SK-N-SH (cell line): ENCODE measurements around the gene MYBBP1A. TPM values are rescaled to one million over a fixed set of nuclear protein-coding genes. Genes with fewer than 3 reads are reported as not detected.

Experiments used
- CTCF ChIA-PET: fragments of 300-600, 350-600 bp; formaldehyde crosslinking; extraction: SDS; loops from one replicate; lab custom pipeline; 2021; lab: Yijun Ruan, JAX
- POLR2A ChIA-PET: fragments of 350-600 bp; sonication (Branson Sonifier 250); formaldehyde crosslinking; extraction: SDS; loops from one replicate; lab custom pipeline; 2020; ENCODE audit warnings: antibody characterized with exemption, inconsistent platforms; lab: Yijun Ruan, JAX
- DNase-seq: peaks from one replicate; pipeline ENCODE4 v3.0.0; 2012
- H2AFZ ChIP-seq: fragments of 200-600 bp; sonication (generic); 2 replicates; pipeline ENCODE4 v1.8.1; 2016; ENCODE audit warnings: antibody characterized with exemption, mild to moderate bottlenecking, low read depth
- H3F3A ChIP-seq: fragments of 200-600 bp; sonication (generic); replicated peaks from 2 replicates; pipeline ENCODE3; 2016; ENCODE audit warnings: antibody characterized with exemption, mild to moderate bottlenecking; ENCODE audit not compliant: insufficient read depth
- H3K27ac ChIP-seq, 2 experiments: fragments of 200-500 bp in 1 of 2; fragments of 200-600 bp in 1 of 2; sonication (Bioruptor generic) in 1 of 2; sonication (generic), shearing (Covaris generic) in 1 of 2; 2 replicates each; pipeline versions ENCODE4 v1.5.1 to v1.6.1; 2014 to 2016; ENCODE audit warnings: low read depth in 2 of 2, inconsistent platforms in 1 of 2, low read length in 1 of 2, mild to moderate bottlenecking in 1 of 2, mixed read lengths in 1 of 2
- H3K27me3 ChIP-seq: fragments of 200-600 bp; sonication (generic), shearing (Covaris generic); 2 replicates; pipeline ENCODE4 v1.6.1; 2016; ENCODE audit warnings: mixed run types; ENCODE audit not compliant: insufficient read depth
- H3K36me3 ChIP-seq, 2 experiments: fragments of 200-500 bp in 1 of 2; fragments of 200-600 bp in 1 of 2; sonication (Bioruptor generic) in 1 of 2; sonication (generic) in 1 of 2; replicated peaks in 1 of 2; 2 replicates each; pipeline versions ENCODE3 to v1.5.1; 2014 to 2016; ENCODE audit warnings: low read length in 1 of 2, mild to moderate bottlenecking in 1 of 2; ENCODE audit not compliant: insufficient read depth in 2 of 2, control insufficient read depth in 1 of 2
- H3K4me1 ChIP-seq, 2 experiments: fragments of 200-500 bp in 1 of 2; fragments of 200-600 bp in 1 of 2; sonication (Bioruptor generic) in 1 of 2; sonication (generic), shearing (Covaris generic) in 1 of 2; 2 replicates each; pipeline versions ENCODE4 v1.5.1 to v1.6.1; 2014 to 2016; ENCODE audit warnings: low read depth in 1 of 2, low read length in 1 of 2, mixed run types in 1 of 2; ENCODE audit not compliant: insufficient read depth in 2 of 2, control insufficient read depth in 1 of 2
- H3K4me2 ChIP-seq: fragments of 200-600 bp; sonication (generic), shearing (Covaris generic); 2 replicates; pipeline ENCODE4 v1.6.1; 2017; ENCODE audit warnings: mixed run types
- H3K4me3 ChIP-seq, 2 experiments: fragments of 200-500 bp in 1 of 2; fragments of 200-600 bp in 1 of 2; sonication (Bioruptor generic) in 1 of 2; sonication (generic), shearing (Covaris generic) in 1 of 2; 2 replicates each; pipeline versions ENCODE4 v1.5.1 to v1.8.1; 2014 to 2016; ENCODE audit warnings: low read depth in 2 of 2, inconsistent platforms in 1 of 2, low read length in 1 of 2, mild to moderate bottlenecking in 1 of 2, mixed read lengths in 1 of 2, moderate library complexity in 1 of 2
- H3K79me2 ChIP-seq: fragments of 200-600 bp; sonication (generic); 2 replicates; pipeline ENCODE4 v1.8.1; 2017; ENCODE audit warnings: mild to moderate bottlenecking; ENCODE audit not compliant: insufficient read depth
- H3K9ac ChIP-seq: fragments of 200-600 bp; sonication (generic); 2 replicates; pipeline ENCODE4 v1.6.1; 2017; ENCODE audit warnings: mixed run types
- H3K9me2 ChIP-seq: fragments of 200-600 bp; sonication (generic); 2 replicates; pipeline ENCODE4 v1.6.1; 2017; ENCODE audit warnings: mixed run types
- H3K9me3 ChIP-seq: fragments of 200-600 bp; sonication (generic); 2 replicates; pipeline ENCODE4 v1.6.1; 2017; ENCODE audit warnings: mixed run types, mild to moderate bottlenecking, moderate library complexity
- H4K20me1 ChIP-seq: fragments of 200-600 bp; sonication (generic); 2 replicates; pipeline ENCODE4 v1.6.1; 2017; ENCODE audit warnings: mild to moderate bottlenecking, mixed run types; ENCODE audit not compliant: insufficient read depth
- ELF1 ChIP-seq: IDR thresholded peaks from 2 replicates; pipeline ENCODE4 v1.4.0; 2012
- EP300 ChIP-seq, 2 experiments: IDR thresholded peaks; 2 replicates each; pipeline versions ENCODE4 v1.4.0 to v1.6.1; 2012; ENCODE audit warnings: borderline replicate concordance in 1 of 2, low read depth in 1 of 2, low read length in 1 of 2
- FOSL2 ChIP-seq: IDR thresholded peaks from 2 replicates; pipeline ENCODE4 v1.4.0; 2012; ENCODE audit warnings: low read depth, mild to moderate bottlenecking, moderate library complexity, borderline replicate concordance
- GABPA ChIP-seq: IDR thresholded peaks from 2 replicates; pipeline ENCODE4 v1.4.0; 2012; ENCODE audit warnings: low read depth, mild to moderate bottlenecking
- JUND ChIP-seq: IDR thresholded peaks from 2 replicates; pipeline ENCODE4 v1.4.0; 2012
- MEF2A ChIP-seq: IDR thresholded peaks from 2 replicates; pipeline ENCODE4 v1.4.0; 2012; ENCODE audit warnings: low read depth, borderline replicate concordance
- NFIC ChIP-seq: IDR thresholded peaks from 2 replicates; pipeline ENCODE4 v1.4.0; 2012; ENCODE audit warnings: borderline replicate concordance
- POLR2AphosphoS5 ChIP-seq: IDR thresholded peaks from 2 replicates; pipeline ENCODE4 v1.6.1; 2012; ENCODE audit warnings: low read depth, low read length
- RCOR1 ChIP-seq: fragments of 150-350 bp; IDR thresholded peaks from 2 replicates; pipeline ENCODE4 v1.6.1; 2017; ENCODE audit warnings: antibody characterized with exemption, low read length
- RFX5 ChIP-seq: IDR thresholded peaks from 2 replicates; pipeline ENCODE4 v1.6.1; 2012; ENCODE audit warnings: mild to moderate bottlenecking, improper control_type of control experiment, low read length
- SMC3 ChIP-seq: IDR thresholded peaks from 2 replicates; pipeline ENCODE4 v1.6.1; 2012; ENCODE audit warnings: low read depth, low read length, improper control_type of control experiment
- TAF1 ChIP-seq: IDR thresholded peaks from 2 replicates; pipeline ENCODE4 v1.6.1; 2012; ENCODE audit warnings: low read depth, mild to moderate bottlenecking, low read length, moderate library complexity, borderline replicate concordance
- TEAD4 ChIP-seq: IDR thresholded peaks from 2 replicates; pipeline ENCODE4 v1.4.0; 2012; ENCODE audit warnings: mild to moderate bottlenecking, borderline replicate concordance; ENCODE audit not compliant: insufficient read depth
- WGBS: methylation state at CpG from one replicate; pipeline ENCODE4 v1.1.6; 2017; ENCODE audit warnings: low lambda C conversion rate; 5-methylcytosine and 5-hydroxymethylcytosine counted together
- polyA plus RNA-seq, 3 experiments: library from polyadenylated mRNA; depleted of rRNA; stranded (reverse); fragments of >200 nt; gene quantifications; 2 replicates each; pipeline ENCODE4 v1.2.3, GENCODE V29; 2012
- TF ChIP-seq, protein P1 (sequence below): IDR thresholded peaks from 2 replicates; pipeline ENCODE4 v1.4.0; 2012; ENCODE audit warnings: low read depth
- TF ChIP-seq, protein P2 (sequence below): IDR thresholded peaks from 2 replicates; pipeline ENCODE4 v1.4.0; 2012; ENCODE audit warnings: low read depth, borderline replicate concordance
- TF ChIP-seq, protein P3 (sequence below): fragments of 150-350 bp; IDR thresholded peaks from 2 replicates; pipeline ENCODE4 v1.6.1; 2016; ENCODE audit warnings: mild to moderate bottlenecking, low read depth, low read length
- TF ChIP-seq, protein P4 (sequence below): IDR thresholded peaks from 2 replicates; pipeline ENCODE4 v1.4.0; 2012; ENCODE audit warnings: low read depth, borderline replicate concordance
- TF ChIP-seq, protein P5 (sequence below): fragments of 200-600 bp; sonication (generic); IDR thresholded peaks from 2 replicates; pipeline ENCODE4 v1.6.1; 2017; ENCODE audit warnings: antibody characterized with exemption, mild to moderate bottlenecking, moderate library complexity

MYBBP1A gene
- polyA plus RNA-seq, 1 of the 3 experiments (the other 2 are of a cell fraction) = 93.0 TPM

DNA sequence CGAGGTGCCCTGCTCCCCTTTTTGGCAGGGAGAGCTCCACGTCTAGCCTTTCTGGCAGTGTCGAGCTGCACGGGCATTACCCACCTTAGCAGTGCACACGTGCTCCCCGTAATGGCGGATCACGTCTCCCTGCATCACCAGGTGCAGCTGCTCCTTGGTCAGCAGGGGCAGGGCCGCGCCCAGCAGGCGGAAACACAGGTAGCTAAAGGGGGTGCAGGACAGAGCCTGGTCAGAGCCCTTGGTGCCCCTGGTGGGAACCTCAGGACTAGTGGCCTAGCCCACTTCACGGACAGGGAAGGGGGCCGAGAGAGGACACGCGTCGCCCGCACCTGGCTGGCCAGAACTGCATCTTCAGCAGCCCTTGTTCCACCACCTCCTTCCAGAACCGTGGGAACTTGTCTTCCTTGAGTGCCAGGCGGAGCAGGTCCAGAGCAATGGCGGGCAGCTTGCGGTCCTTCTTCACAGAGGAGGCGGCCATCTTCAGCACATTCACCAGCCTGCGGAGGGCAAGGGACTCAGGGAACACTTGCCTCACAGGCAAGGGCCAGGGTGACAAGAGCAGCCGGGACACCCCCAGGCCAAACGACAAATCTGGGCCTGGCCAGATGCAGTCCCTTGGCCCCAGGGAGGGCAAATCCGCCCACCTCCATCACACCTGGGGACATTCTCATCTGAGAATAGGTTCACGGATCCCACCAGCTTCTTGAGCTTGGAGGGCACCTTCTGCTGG, 3.2 kb downstream of the MYBBP1A start:
- peaks cover 31% of the 10 kb centered on the region for H3K79me2 ChIP-seq
- CTCF ChIA-PET = interaction anchor here (0.6 to 3.5 kb wide), 4 partner anchors 10 to 15 kb away, joined by 3 to 11 read pairs (median 3); no protein-coding TSS in a partner anchor
- 93% methylated on average over 23 of the region's 27 CpGs for WGBS
- H3K27me3 ChIP-seq = no peaks in the 10 kb centered on the region
- H3K9me2 ChIP-seq = no peaks in the 10 kb centered on the region
- H3K36me3 ChIP-seq = peaks cover 18 to 59% of the 10 kb centered on the region in 2 experiments
- POLR2A ChIA-PET = interaction anchor here (2.2 kb wide), 1 partner anchor 14 kb away, joined by 8 read pairs; no protein-coding TSS in a partner anchor
- H3K4me1 ChIP-seq = peaks cover 7 to 18% of the 10 kb centered on the region in 2 experiments; a peak in 1 of 4 replicates
- H4K20me1 ChIP-seq = no peaks in the 10 kb centered on the region
- peaks cover 3% of the 10 kb centered on the region for H3F3A ChIP-seq
- H3K4me2 ChIP-seq = no peak overlapping the region
- no peak overlapping the region for H3K27ac ChIP-seq
- no peak for DNase-seq
- H3K4me3 ChIP-seq = no peak overlapping the region
- no peak overlapping the region for H2AFZ ChIP-seq
- H3K9me3 ChIP-seq = no peaks in the 10 kb centered on the region
- TF ChIP-seq, protein P1, sequence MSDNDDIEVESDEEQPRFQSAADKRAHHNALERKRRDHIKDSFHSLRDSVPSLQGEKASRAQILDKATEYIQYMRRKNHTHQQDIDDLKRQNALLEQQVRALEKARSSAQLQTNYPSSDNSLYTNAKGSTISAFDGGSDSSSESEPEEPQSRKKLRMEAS = no peak
- no peak for TF ChIP-seq GABPA
- TF ChIP-seq RFX5 = no peak
- TF ChIP-seq NFIC = no peak
- TF ChIP-seq RCOR1 = no peak
- no peak for TF ChIP-seq TEAD4
- no peak for TF ChIP-seq POLR2AphosphoS5
- TF ChIP-seq MEF2A = no peak
- no peak for TF ChIP-seq FOSL2
- no peak for TF ChIP-seq JUND
- TF ChIP-seq, protein P2, sequence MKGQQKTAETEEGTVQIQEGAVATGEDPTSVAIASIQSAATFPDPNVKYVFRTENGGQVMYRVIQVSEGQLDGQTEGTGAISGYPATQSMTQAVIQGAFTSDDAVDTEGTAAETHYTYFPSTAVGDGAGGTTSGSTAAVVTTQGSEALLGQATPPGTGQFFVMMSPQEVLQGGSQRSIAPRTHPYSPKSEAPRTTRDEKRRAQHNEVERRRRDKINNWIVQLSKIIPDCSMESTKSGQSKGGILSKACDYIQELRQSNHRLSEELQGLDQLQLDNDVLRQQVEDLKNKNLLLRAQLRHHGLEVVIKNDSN = no peak
- no peak for TF ChIP-seq TAF1
- TF ChIP-seq SMC3 = no peak
- TF ChIP-seq, protein P3, sequence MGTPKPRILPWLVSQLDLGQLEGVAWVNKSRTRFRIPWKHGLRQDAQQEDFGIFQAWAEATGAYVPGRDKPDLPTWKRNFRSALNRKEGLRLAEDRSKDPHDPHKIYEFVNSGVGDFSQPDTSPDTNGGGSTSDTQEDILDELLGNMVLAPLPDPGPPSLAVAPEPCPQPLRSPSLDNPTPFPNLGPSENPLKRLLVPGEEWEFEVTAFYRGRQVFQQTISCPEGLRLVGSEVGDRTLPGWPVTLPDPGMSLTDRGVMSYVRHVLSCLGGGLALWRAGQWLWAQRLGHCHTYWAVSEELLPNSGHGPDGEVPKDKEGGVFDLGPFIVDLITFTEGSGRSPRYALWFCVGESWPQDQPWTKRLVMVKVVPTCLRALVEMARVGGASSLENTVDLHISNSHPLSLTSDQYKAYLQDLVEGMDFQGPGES = no peak
- no peak for TF ChIP-seq EP300 (IDR thresholded peaks at IDR 0.05; ENCODE audit: borderline replicate concordance in 1 of 2, low read depth in 1 of 2, low read length in 1 of 2)
- TF ChIP-seq, protein P4, sequence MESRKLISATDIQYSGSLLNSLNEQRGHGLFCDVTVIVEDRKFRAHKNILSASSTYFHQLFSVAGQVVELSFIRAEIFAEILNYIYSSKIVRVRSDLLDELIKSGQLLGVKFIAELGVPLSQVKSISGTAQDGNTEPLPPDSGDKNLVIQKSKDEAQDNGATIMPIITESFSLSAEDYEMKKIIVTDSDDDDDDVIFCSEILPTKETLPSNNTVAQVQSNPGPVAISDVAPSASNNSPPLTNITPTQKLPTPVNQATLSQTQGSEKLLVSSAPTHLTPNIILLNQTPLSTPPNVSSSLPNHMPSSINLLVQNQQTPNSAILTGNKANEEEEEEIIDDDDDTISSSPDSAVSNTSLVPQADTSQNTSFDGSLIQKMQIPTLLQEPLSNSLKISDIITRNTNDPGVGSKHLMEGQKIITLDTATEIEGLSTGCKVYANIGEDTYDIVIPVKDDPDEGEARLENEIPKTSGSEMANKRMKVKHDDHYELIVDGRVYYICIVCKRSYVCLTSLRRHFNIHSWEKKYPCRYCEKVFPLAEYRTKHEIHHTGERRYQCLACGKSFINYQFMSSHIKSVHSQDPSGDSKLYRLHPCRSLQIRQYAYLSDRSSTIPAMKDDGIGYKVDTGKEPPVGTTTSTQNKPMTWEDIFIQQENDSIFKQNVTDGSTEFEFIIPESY = no peak
- TF ChIP-seq, protein P5, sequence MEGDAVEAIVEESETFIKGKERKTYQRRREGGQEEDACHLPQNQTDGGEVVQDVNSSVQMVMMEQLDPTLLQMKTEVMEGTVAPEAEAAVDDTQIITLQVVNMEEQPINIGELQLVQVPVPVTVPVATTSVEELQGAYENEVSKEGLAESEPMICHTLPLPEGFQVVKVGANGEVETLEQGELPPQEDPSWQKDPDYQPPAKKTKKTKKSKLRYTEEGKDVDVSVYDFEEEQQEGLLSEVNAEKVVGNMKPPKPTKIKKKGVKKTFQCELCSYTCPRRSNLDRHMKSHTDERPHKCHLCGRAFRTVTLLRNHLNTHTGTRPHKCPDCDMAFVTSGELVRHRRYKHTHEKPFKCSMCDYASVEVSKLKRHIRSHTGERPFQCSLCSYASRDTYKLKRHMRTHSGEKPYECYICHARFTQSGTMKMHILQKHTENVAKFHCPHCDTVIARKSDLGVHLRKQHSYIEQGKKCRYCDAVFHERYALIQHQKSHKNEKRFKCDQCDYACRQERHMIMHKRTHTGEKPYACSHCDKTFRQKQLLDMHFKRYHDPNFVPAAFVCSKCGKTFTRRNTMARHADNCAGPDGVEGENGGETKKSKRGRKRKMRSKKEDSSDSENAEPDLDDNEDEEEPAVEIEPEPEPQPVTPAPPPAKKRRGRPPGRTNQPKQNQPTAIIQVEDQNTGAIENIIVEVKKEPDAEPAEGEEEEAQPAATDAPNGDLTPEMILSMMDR = no peak
- no peak for TF ChIP-seq ELF1
- H3K9ac ChIP-seq = no peak overlapping the region
